Gastrocnemius medialis (tissue), 4 donors: Measurements from ENCODE around the gene GPR158.

ENCODE experiments used
- POLR2A ChIP-seq, 2 donors: fragments of 450-650 bp; IDR thresholded peaks; one replicate each; pipeline ENCODE4 v1.6.1; 2017; ENCODE audit warnings: antibody characterized with exemption in 2 of 2, mild to moderate bottlenecking in 2 of 2, moderate library complexity in 2 of 2
- TF ChIP-seq, protein P1 (sequence below), 5 experiments: fragments of 450-650 bp in 3 of 5; fragments of 200-600 bp in 2 of 5; sonication (generic) in 2 of 5; IDR thresholded peaks in 4 of 5; conservative IDR thresholded peaks in 1 of 5; 1 replicate in 4 of 5; 2 replicates in 1 of 5; pipeline ENCODE4 v1.5.1; 2016 to 2019; ENCODE audit warnings: antibody characterized with exemption in 5 of 5, mild to moderate bottlenecking in 3 of 5, moderate library complexity in 3 of 5

DNA sequence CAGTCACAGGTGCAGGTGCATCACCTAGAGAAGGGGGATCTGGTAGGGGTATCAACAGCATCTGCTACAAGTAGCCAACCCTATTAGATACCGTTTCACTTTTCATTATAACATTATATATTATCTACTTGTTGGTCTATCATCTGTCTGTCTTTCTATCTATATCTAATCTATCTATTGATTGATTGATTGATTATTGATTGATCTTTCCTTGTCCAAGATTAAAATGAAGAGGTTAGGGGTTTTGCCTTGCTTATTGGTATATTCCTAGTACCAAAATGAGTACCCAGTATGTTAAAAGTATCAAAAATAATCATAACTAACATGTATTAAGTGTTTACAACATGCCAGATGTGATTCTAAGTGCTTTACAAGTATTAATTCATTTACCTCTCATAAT lies 121.5 kb downstream of the GPR158 start:
- TF ChIP-seq POLR2A (IDR thresholded peaks at IDR 0.05): no peak
- TF ChIP-seq, protein P1, sequence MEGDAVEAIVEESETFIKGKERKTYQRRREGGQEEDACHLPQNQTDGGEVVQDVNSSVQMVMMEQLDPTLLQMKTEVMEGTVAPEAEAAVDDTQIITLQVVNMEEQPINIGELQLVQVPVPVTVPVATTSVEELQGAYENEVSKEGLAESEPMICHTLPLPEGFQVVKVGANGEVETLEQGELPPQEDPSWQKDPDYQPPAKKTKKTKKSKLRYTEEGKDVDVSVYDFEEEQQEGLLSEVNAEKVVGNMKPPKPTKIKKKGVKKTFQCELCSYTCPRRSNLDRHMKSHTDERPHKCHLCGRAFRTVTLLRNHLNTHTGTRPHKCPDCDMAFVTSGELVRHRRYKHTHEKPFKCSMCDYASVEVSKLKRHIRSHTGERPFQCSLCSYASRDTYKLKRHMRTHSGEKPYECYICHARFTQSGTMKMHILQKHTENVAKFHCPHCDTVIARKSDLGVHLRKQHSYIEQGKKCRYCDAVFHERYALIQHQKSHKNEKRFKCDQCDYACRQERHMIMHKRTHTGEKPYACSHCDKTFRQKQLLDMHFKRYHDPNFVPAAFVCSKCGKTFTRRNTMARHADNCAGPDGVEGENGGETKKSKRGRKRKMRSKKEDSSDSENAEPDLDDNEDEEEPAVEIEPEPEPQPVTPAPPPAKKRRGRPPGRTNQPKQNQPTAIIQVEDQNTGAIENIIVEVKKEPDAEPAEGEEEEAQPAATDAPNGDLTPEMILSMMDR (IDR thresholded peaks at IDR 0.05 in 4 of 5, conservative IDR thresholded peaks at IDR 0.05 in 1 of 5): no peak
